H7 (cell line): Measurements from ENCODE around the gene CST3. TPM values are rescaled to one million over a fixed set of nuclear protein-coding genes. Genes with fewer than 3 reads are reported as not detected.
A peak's percentile ranks its signal among the peaks of the same experiment; 100 is the strongest.
"Not testable (repeated sequence)": the region's sequence is repeated elsewhere in the genome, so short reads cannot be mapped to it uniquely, and the experiment has no call there.

Experiments used
- DNase-seq: peaks from one replicate; pipeline ENCODE4 v3.0.0; 2012
- H3K27me3 ChIP-seq: 2 replicates; pipeline ENCODE4 v1.6.0; 2011; ENCODE audit warnings: mild to moderate bottlenecking, low read length; ENCODE audit not compliant: control insufficient read depth, insufficient read depth
- H3K36me3 ChIP-seq: replicated peaks from 2 replicates; pipeline ENCODE4 v1.5.1; 2011; ENCODE audit warnings: low read length; ENCODE audit not compliant: control insufficient read depth, insufficient read depth
- H3K4me3 ChIP-seq: 2 replicates; pipeline ENCODE4 v1.5.1; 2011; ENCODE audit warnings: low read depth, mild to moderate bottlenecking, control low read depth, low read length, moderate library complexity; ENCODE audit not compliant: insufficient read depth
- total RNA-seq: library from RNA; depleted of rRNA; stranded (reverse); fragments of >200 nt; shearing (Covaris generic); gene quantifications from 2 replicates; pipeline ENCODE4 v1.2.3, GENCODE V29; 2014

Gene CST3
- total RNA-seq, 1 experiment from 2014 or later, result 104 TPM

GRCh38 chr20:23668477-23668951 is 30.8 kb upstream of the CST3 start:
- no peaks in the 10 kb centered on the region for H3K27me3 ChIP-seq
- H3K4me3 ChIP-seq, result no peak overlapping the region
- DNase-seq, result peak; percentile 80
- no peaks in the 10 kb centered on the region for H3K36me3 ChIP-seq

GRCh38 chr20:23667666-23668065 is 29.9 kb upstream of the CST3 start:
- H3K36me3 ChIP-seq, result no peaks in the 10 kb centered on the region
- DNase-seq, result no peak
- no peak overlapping the region for H3K4me3 ChIP-seq
- H3K27me3 ChIP-seq, result no peaks in the 10 kb centered on the region

- Histone ChIP-seq H3K4me3 (no peak overlapping the region), H3K36me3 (no peaks in the 10 kb centered on the region), H3K27me3 (no peaks in the 10 kb centered on the region)
- no peak for DNase-seq
Measured at GRCh38 chr20:23666698-23667097, 28.9 kb upstream of the CST3 start.

GRCh38 chr20:23666189-23666588 is 28.4 kb upstream of the CST3 start:
- no peaks in the 10 kb centered on the region for H3K36me3 ChIP-seq
- no peak for DNase-seq
- no peak overlapping the region for H3K4me3 ChIP-seq
- no peaks in the 10 kb centered on the region for H3K27me3 ChIP-seq

- no peaks in the 10 kb centered on the region for H3K27me3 ChIP-seq
- no peak for DNase-seq
- H3K4me3 ChIP-seq, result no peak overlapping the region
- no peaks in the 10 kb centered on the region for H3K36me3 ChIP-seq
Measured at GRCh38 chr20:23664954-23665353, 27.2 kb upstream of the CST3 start.

- not testable (repeated sequence) for H3K36me3 ChIP-seq, DNase-seq, H3K27me3 ChIP-seq, H3K4me3 ChIP-seq
Measured at GRCh38 chr20:23664046-23664445, 26.3 kb upstream of the CST3 start.

- H3K36me3 ChIP-seq, result no peaks in the 10 kb centered on the region
- no peak overlapping the region for H3K4me3 ChIP-seq
- no peaks in the 10 kb centered on the region for H3K27me3 ChIP-seq
- no peak for DNase-seq
Measured at GRCh38 chr20:23663180-23663579, 25.4 kb upstream of the CST3 start.

GRCh38 chr20:23662276-23662870 is 24.6 kb upstream of the CST3 start:
- DNase-seq, result no peak
- Histone ChIP-seq H3K27me3 (no peaks in the 10 kb centered on the region), H3K36me3 (no peaks in the 10 kb centered on the region), H3K4me3 (no peak overlapping the region)

GRCh38 chr20:23661002-23661429 is 23.3 kb upstream of the CST3 start:
- no peak for DNase-seq
- H3K36me3 ChIP-seq, result no peaks in the 10 kb centered on the region
- H3K27me3 ChIP-seq, result no peaks in the 10 kb centered on the region
- no peak overlapping the region for H3K4me3 ChIP-seq

- Histone ChIP-seq H3K4me3 (no peak overlapping the region), H3K27me3 (no peaks in the 10 kb centered on the region), H3K36me3 (no peaks in the 10 kb centered on the region)
- DNase-seq, result no peak
Measured at GRCh38 chr20:23659989-23660837, 22.5 kb upstream of the CST3 start.

GRCh38 chr20:23659610-23659988 is 21.8 kb upstream of the CST3 start:
- DNase-seq, H3K36me3 ChIP-seq, H3K27me3 ChIP-seq, H3K4me3 ChIP-seq: not testable (repeated sequence)

GRCh38 chr20:23658989-23659609 is 21.3 kb upstream of the CST3 start:
- no peak for DNase-seq
- no peaks in the 10 kb centered on the region for H3K36me3 ChIP-seq

GRCh38 chr20:23658336-23658735 is 20.6 kb upstream of the CST3 start:
- no peak for DNase-seq
- H3K4me3 ChIP-seq, result no peak overlapping the region
- H3K27me3 ChIP-seq, result no peaks in the 10 kb centered on the region
- no peaks in the 10 kb centered on the region for H3K36me3 ChIP-seq

More at GRCh38 chr20:23658989-23659609, 21.3 kb upstream of the CST3 start:
- Histone ChIP-seq H3K4me3 (no peak overlapping the region), H3K27me3 (no peaks in the 10 kb centered on the region)

GRCh38 chr20:23657202-23657601 is 19.4 kb upstream of the CST3 start:
- H3K27me3 ChIP-seq, result no peaks in the 10 kb centered on the region
- no peak for DNase-seq
- H3K36me3 ChIP-seq, result no peaks in the 10 kb centered on the region
- no peak overlapping the region for H3K4me3 ChIP-seq

GRCh38 chr20:23656372-23656771 is 18.6 kb upstream of the CST3 start:
- no peaks in the 10 kb centered on the region for H3K27me3 ChIP-seq
- DNase-seq, result no peak
- H3K36me3 ChIP-seq, result no peaks in the 10 kb centered on the region
- H3K4me3 ChIP-seq, result no peak overlapping the region
